HG03060 (cell line): Measurements from ENCODE around the gene HPN.
"Not testable (repeated sequence)": the region's sequence is repeated elsewhere in the genome, so short reads cannot be mapped to it uniquely, and the experiment has no call there.

Experiments used
- ATAC-seq: cut with Tn5 transposase; IDR thresholded peaks from one replicate; pipeline ENCODE4 v1.9.1; 2021; ENCODE audit warnings: low read depth, moderate number of reproducible peaks; ENCODE audit not compliant: unreplicated experiment

HPN gene

GRCh38 chr19:35008891-35009341, 32.6 kb upstream of the HPN start:
- ATAC-seq: no peak

GRCh38 chr19:35009424-35010415, 31.8 kb upstream of the HPN start:
- no peak for ATAC-seq

- ATAC-seq: no peak
These were observed 30.3 kb upstream of the HPN start for GRCh38 chr19:35011091-35011689.

- ATAC-seq: no peak
These were observed 29.5 kb upstream of the HPN start for GRCh38 chr19:35011737-35012682.

GRCh38 chr19:35013041-35013819, 28.3 kb upstream of the HPN start:
- no peak for ATAC-seq

- ATAC-seq: no peak
These were observed 27.4 kb upstream of the HPN start for GRCh38 chr19:35013820-35014754.

GRCh38 chr19:35014774-35015173, 26.7 kb upstream of the HPN start:
- not testable (repeated sequence) for ATAC-seq

GRCh38 chr19:35015270-35015953, 26.1 kb upstream of the HPN start:
- no peak for ATAC-seq

- ATAC-seq: no peak
These were observed 25.6 kb upstream of the HPN start for GRCh38 chr19:35015954-35016351.

GRCh38 chr19:35017507-35017906, 24.0 kb upstream of the HPN start:
- no peak for ATAC-seq

GRCh38 chr19:35018379-35018778, 23.1 kb upstream of the HPN start:
- ATAC-seq: no peak

GRCh38 chr19:35019144-35019543, 22.4 kb upstream of the HPN start:
- ATAC-seq: no peak

- ATAC-seq: no peak
These were observed 20.5 kb upstream of the HPN start for GRCh38 chr19:35021016-35021415.

GRCh38 chr19:35021596-35021995, 19.9 kb upstream of the HPN start:
- ATAC-seq: no peak

- ATAC-seq: no peak
These were observed 19.1 kb upstream of the HPN start for GRCh38 chr19:35022460-35022859.

GRCh38 chr19:35023428-35023827, 18.1 kb upstream of the HPN start:
- ATAC-seq: no peak

GRCh38 chr19:35024095-35024494, 17.4 kb upstream of the HPN start:
- ATAC-seq: no peak

GRCh38 chr19:35025969-35026368, 15.6 kb upstream of the HPN start:
- no peak for ATAC-seq
